ENCODE data around the gene IQSEC3.
A peak's percentile ranks its signal among the peaks of the same experiment; 100 is the strongest.

The IQSEC3 gene

GRCh38 chr12:197911-198695 lies 131.5 kb downstream of the IQSEC3 start:
- Mint-ChIP-seq H3K27ac (peak overlapping the region in 2 of 3 experiments; percentile 45 to 48), H3K4me3 (no peak overlapping the region), H3K36me3 (ENCODE audit: low read depth) (peaks cover 7% of the 10 kb centered on the region), H3K4me1 (peaks cover 17% of the 10 kb centered on the region), H3K9me3 (no peaks in the 10 kb centered on the region), H3K27me3 (ENCODE audit: low read depth) (peaks cover 55% of the 10 kb centered on the region)
- no peak for TF ChIP-seq CTCF (IDR thresholded peaks at IDR 0.05; ENCODE audit: unreplicated experiment in 3 of 3)

GRCh38 chr12:198705-199104 lies 132.1 kb downstream of the IQSEC3 start:
- H3K4me1 Mint-ChIP-seq: peaks cover 17% of the 10 kb centered on the region
- peaks cover 55% of the 10 kb centered on the region for H3K27me3 Mint-ChIP-seq (ENCODE audit: low read depth)
- no peak overlapping the region for H3K4me3 Mint-ChIP-seq
- H3K36me3 Mint-ChIP-seq (ENCODE audit: low read depth): peaks cover 7% of the 10 kb centered on the region
- H3K27ac Mint-ChIP-seq: peak overlapping the region in 2 of 3 experiments; percentile 45 to 48
- TF ChIP-seq CTCF (IDR thresholded peaks at IDR 0.05; ENCODE audit: unreplicated experiment in 3 of 3): no peak
- no peaks in the 10 kb centered on the region for H3K9me3 Mint-ChIP-seq

GRCh38 chr12:201361-201760 lies 134.8 kb downstream of the IQSEC3 start:
- Mint-ChIP-seq H3K27ac (no peak overlapping the region), H3K9me3 (no peaks in the 10 kb centered on the region), H3K36me3 (ENCODE audit: low read depth) (peaks cover 7% of the 10 kb centered on the region), H3K4me1 (peaks cover 17% of the 10 kb centered on the region), H3K4me3 (peak overlapping the region in 2 of 3 experiments; percentile 11 to 63), H3K27me3 (ENCODE audit: low read depth) (peaks cover 55% of the 10 kb centered on the region)
- TF ChIP-seq CTCF (IDR thresholded peaks at IDR 0.05; ENCODE audit: unreplicated experiment in 3 of 3): no peak

- no peak for TF ChIP-seq CTCF (IDR thresholded peaks at IDR 0.05; ENCODE audit: unreplicated experiment in 3 of 3)
- H3K4me3 Mint-ChIP-seq: peak overlapping the region; percentile 68 to 84 (median 79)
- H3K4me1 Mint-ChIP-seq: peaks cover 17% of the 10 kb centered on the region
- H3K27me3 Mint-ChIP-seq (ENCODE audit: low read depth): peaks cover 49% of the 10 kb centered on the region
- peak overlapping the region in 2 of 3 experiments; percentile 29 to 49 for H3K27ac Mint-ChIP-seq
- H3K36me3 Mint-ChIP-seq (ENCODE audit: low read depth): peaks cover 4% of the 10 kb centered on the region
- no peaks in the 10 kb centered on the region for H3K9me3 Mint-ChIP-seq
These were observed 135.6 kb downstream of the IQSEC3 start for GRCh38 chr12:202081-202731.

GRCh38 chr12:203074-203461 lies 136.5 kb downstream of the IQSEC3 start:
- Mint-ChIP-seq H3K4me3 (peak overlapping the region in 2 of 3 experiments; percentile 7 to 44), H3K27me3 (ENCODE audit: low read depth) (peaks cover 45% of the 10 kb centered on the region), H3K4me1 (peaks cover 17% of the 10 kb centered on the region), H3K27ac (no peak overlapping the region), H3K9me3 (no peaks in the 10 kb centered on the region), H3K36me3 (ENCODE audit: low read depth) (peaks cover 2% of the 10 kb centered on the region)
- no peak for TF ChIP-seq CTCF (IDR thresholded peaks at IDR 0.05; ENCODE audit: unreplicated experiment in 3 of 3)
